Natural killer cell (primary cell): Measurements from ENCODE around the gene IFNA7. TPM values are rescaled to one million over a fixed set of nuclear protein-coding genes. Genes with fewer than 3 reads are reported as not detected.
"Not testable (repeated sequence)": the region's sequence is repeated elsewhere in the genome, so short reads cannot be mapped to it uniquely, and the experiment has no call there.

ENCODE experiments used
- ATAC-seq, 3 donors: fragments of 150-1000 bp in 2 of 3; fragments of 200-7000 bp in 1 of 3; cut with Tn5 transposase; 1 replicate in 1 of 3; 2 replicates in 2 of 3; pipeline ENCODE4 v1.10.0; 2021; ENCODE audit warnings: mild to moderate bottlenecking in 2 of 3, moderate library complexity in 2 of 3
- DNase-seq, 2 donors: peaks; one replicate each; pipeline versions ENCODE4 v3.0.0 to v3.0.0-alpha.2; 2013 to 2021; ENCODE audit warnings: mixed read lengths in 1 of 2
- H3K27ac ChIP-seq: one replicate; pipeline ENCODE4 v1.5.1; 2013; ENCODE audit warnings: mild to moderate bottlenecking, low read length
- H3K27me3 ChIP-seq: one replicate; pipeline ENCODE4 v1.6.1; 2013; ENCODE audit warnings: low read length; ENCODE audit not compliant: control insufficient read depth, insufficient read depth
- H3K36me3 ChIP-seq: one replicate; pipeline ENCODE4 v1.6.1; 2013; ENCODE audit warnings: low read length; ENCODE audit not compliant: control insufficient read depth, insufficient read depth
- H3K4me1 ChIP-seq: one replicate; pipeline ENCODE4 v1.6.1; 2013; ENCODE audit warnings: low read length; ENCODE audit not compliant: control insufficient read depth, insufficient read depth
- H3K4me3 ChIP-seq: one replicate; pipeline ENCODE4 v1.5.1; 2013; ENCODE audit warnings: low read length
- H3K9me3 ChIP-seq: one replicate; pipeline ENCODE4 v1.6.1; 2013; ENCODE audit warnings: low read length; ENCODE audit not compliant: control insufficient read depth, insufficient read depth
- H3K27ac Mint-ChIP-seq, 2 donors: one replicate each; pipeline ENCODE4 v1.8.0; 2022; ENCODE audit warnings: mild to moderate bottlenecking in 2 of 2, mixed read lengths in 2 of 2, moderate library complexity in 1 of 2
- H3K27me3 Mint-ChIP-seq, 2 donors: one replicate each; pipeline ENCODE4 v1.8.0; 2022; ENCODE audit warnings: low read depth in 2 of 2, mixed read lengths in 2 of 2
- H3K36me3 Mint-ChIP-seq: one replicate; pipeline ENCODE4 v1.8.0; 2022; ENCODE audit warnings: mixed read lengths
- H3K4me1 Mint-ChIP-seq, 2 donors: one replicate each; pipeline ENCODE4 v1.8.0; 2022; ENCODE audit warnings: mixed read lengths in 2 of 2
- H3K4me3 Mint-ChIP-seq: one replicate; pipeline ENCODE4 v1.8.0; 2022; ENCODE audit warnings: mild to moderate bottlenecking, moderate library complexity, mixed read lengths
- H3K9me3 Mint-ChIP-seq, 2 donors: one replicate each; pipeline ENCODE4 v1.8.0; 2022; ENCODE audit warnings: mixed read lengths in 2 of 2
- WGBS: methylation state at CpG from one replicate; pipeline ENCODE4 v1.1.7; 2013; ENCODE audit warnings: missing lambda C conversion rate; ENCODE audit not compliant: insufficient coverage; 5-methylcytosine and 5-hydroxymethylcytosine counted together
- intact Hi-C: fragments of 100-400 bp; cut with micrococcal nuclease; formaldehyde crosslinking; loops from one replicate; pipeline ENCODE4 v1.14.2; 2022
- total RNA-seq, 4 donors: library from RNA; stranded (reverse); fragments of 120-200 nt in 1 of 4; gene quantifications; one replicate each; pipeline versions ENCODE4 v1.2.3 to v1.2.4, GENCODE V29; 2013 to 2022
- TF ChIP-seq, protein P1 (sequence below): fragments of 200-600 bp; IDR thresholded peaks from one replicate; pipeline ENCODE4 v1.8.0; 2022; ENCODE audit warnings: antibody characterized with exemption

IFNA7 gene
- total RNA-seq, 3 donors from 2014 or later (not counting 1 experiment from before 2014, with no cell fraction given) = not detected

GRCh38 chr9:21171351-21171750 is 30.7 kb downstream of the IFNA7 start:
- H3K36me3 ChIP-seq = no peaks in the 10 kb centered on the region
- Mint-ChIP-seq H3K27ac (no peak overlapping the region), H3K27me3 (peaks cover 0 to 17% of the 10 kb centered on the region in 2 donors), H3K4me3 (no peak overlapping the region), H3K36me3 (peaks cover 7% of the 10 kb centered on the region), H3K9me3 (no peaks in the 10 kb centered on the region), H3K4me1 (no peaks in the 10 kb centered on the region)
- no peaks in the 10 kb centered on the region for H3K4me1 ChIP-seq
- DNase-seq (no peak), ATAC-seq (no peak)
- H3K27ac ChIP-seq = no peak overlapping the region
- 100% methylated on average over 1 of the region's 1 CpG for WGBS
- no peaks in the 10 kb centered on the region for H3K9me3 ChIP-seq
- TF ChIP-seq, protein P1, sequence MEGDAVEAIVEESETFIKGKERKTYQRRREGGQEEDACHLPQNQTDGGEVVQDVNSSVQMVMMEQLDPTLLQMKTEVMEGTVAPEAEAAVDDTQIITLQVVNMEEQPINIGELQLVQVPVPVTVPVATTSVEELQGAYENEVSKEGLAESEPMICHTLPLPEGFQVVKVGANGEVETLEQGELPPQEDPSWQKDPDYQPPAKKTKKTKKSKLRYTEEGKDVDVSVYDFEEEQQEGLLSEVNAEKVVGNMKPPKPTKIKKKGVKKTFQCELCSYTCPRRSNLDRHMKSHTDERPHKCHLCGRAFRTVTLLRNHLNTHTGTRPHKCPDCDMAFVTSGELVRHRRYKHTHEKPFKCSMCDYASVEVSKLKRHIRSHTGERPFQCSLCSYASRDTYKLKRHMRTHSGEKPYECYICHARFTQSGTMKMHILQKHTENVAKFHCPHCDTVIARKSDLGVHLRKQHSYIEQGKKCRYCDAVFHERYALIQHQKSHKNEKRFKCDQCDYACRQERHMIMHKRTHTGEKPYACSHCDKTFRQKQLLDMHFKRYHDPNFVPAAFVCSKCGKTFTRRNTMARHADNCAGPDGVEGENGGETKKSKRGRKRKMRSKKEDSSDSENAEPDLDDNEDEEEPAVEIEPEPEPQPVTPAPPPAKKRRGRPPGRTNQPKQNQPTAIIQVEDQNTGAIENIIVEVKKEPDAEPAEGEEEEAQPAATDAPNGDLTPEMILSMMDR = no peak
- intact Hi-C loops = no loop called here
- no peaks in the 10 kb centered on the region for H3K27me3 ChIP-seq
- no peak overlapping the region for H3K4me3 ChIP-seq

DNA sequence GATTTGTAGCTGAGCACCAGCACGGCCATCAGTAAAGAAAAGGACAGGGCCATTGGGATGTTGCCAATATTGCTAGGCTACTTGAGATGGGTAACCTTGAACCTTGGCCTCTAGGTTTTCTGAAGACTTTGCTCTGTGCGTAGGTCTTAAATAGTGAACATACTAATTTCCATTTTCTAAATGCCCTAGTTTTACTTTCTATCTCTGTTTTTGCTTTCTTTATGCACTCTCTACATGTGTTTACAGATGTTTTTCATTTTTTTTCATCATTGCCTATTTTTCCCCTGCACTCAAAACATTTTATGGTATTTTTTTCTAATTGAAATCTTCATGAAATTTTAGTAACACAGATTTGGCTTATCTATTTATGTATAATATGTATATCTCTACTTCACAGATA is 35.4 kb downstream of the IFNA7 start, which contains the start of gene IFNA21:
IFNA21 (minus strand) TSS at position 101 of the 400 bp plus-strand sequence; CDS start at position 53, 48 bp downstream.
- WGBS = 100% methylated on average over 1 of the region's 2 CpGs
- not testable (repeated sequence) for H3K27ac ChIP-seq

GRCh38 chr9:21165516-21165915 is 36.5 kb downstream of the IFNA7 start:
- Mint-ChIP-seq H3K36me3 (peaks cover 7% of the 10 kb centered on the region), H3K4me3 (no peak overlapping the region), H3K4me1 (peaks cover 31 to 40% of the 10 kb centered on the region in 2 donors), H3K9me3 (no peaks in the 10 kb centered on the region), H3K27ac (no peak overlapping the region), H3K27me3 (peaks cover 0 to 11% of the 10 kb centered on the region in 2 donors)
- TF ChIP-seq, protein P1 = no peak
- WGBS = 100% methylated on average over 1 of the region's 1 CpG
- H3K9me3 ChIP-seq = no peaks in the 10 kb centered on the region
- ATAC-seq = no peak
- peaks cover 4% of the 10 kb centered on the region for H3K4me1 ChIP-seq
- H3K36me3 ChIP-seq = no peaks in the 10 kb centered on the region
- no peak for DNase-seq
- intact Hi-C loops = no loop called here
- H3K27me3 ChIP-seq = no peaks in the 10 kb centered on the region
- H3K4me3 ChIP-seq = no peak overlapping the region
- no peak overlapping the region for H3K27ac ChIP-seq

More for the DNA sequence above, 35.4 kb downstream of the IFNA7 start, which contains the start of gene IFNA21:
- H3K4me3 Mint-ChIP-seq, H3K4me3 ChIP-seq, H3K36me3 ChIP-seq, H3K27ac Mint-ChIP-seq, H3K9me3 ChIP-seq, DNase-seq, H3K27me3 ChIP-seq, H3K9me3 Mint-ChIP-seq, H3K36me3 Mint-ChIP-seq, intact Hi-C loops, ATAC-seq, H3K4me1 ChIP-seq: not testable (repeated sequence)
- H3K27me3 Mint-ChIP-seq = peaks cover 0 to 17% of the 10 kb centered on the region in 2 donors
- H3K4me1 Mint-ChIP-seq = peaks cover 20 to 29% of the 10 kb centered on the region in 2 donors

DNA sequence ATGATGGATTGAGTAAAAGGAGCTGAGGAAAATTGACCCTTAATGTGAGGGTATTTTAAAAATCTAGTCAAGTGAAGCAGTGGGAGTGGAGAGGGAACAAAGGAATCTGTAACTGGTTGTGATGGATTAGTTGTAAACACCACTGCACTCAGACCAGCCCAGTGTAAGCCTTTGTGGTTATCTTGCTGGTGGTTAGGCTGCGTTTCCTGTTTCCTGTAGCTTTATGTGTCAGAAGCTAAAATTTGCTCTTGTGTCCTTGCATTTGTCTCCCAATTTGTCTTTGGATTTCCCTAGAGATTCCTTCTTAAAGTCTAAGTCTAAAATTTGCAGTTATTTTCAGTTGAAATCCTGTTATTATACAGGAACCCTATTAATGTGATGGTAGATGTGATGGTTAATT is 41.8 kb downstream of the IFNA7 start:
- DNase-seq = peak; percentile 33 to 64
- WGBS = 0% methylated on average over 1 of the region's 1 CpG
- H3K4me1 Mint-ChIP-seq = peaks cover 49 to 53% of the 10 kb centered on the region in 2 donors
- peak; percentile 79 to 99 (median 82) for ATAC-seq
- intact Hi-C loops = no loop called here
- Histone ChIP-seq H3K36me3 (no peaks in the 10 kb centered on the region), H3K27ac (no peak overlapping the region), H3K27me3 (no peaks in the 10 kb centered on the region), H3K4me1 (peaks cover 4% of the 10 kb centered on the region), H3K4me3 (no peak overlapping the region), H3K9me3 (no peaks in the 10 kb centered on the region)
- peaks cover 0 to 6% of the 10 kb centered on the region in 2 donors for H3K9me3 Mint-ChIP-seq
- H3K27me3 Mint-ChIP-seq = no peaks in the 10 kb centered on the region
- TF ChIP-seq, protein P1 = no peak
- H3K27ac Mint-ChIP-seq = peak overlapping the region; percentile 57 to 83
- H3K36me3 Mint-ChIP-seq = no peaks in the 10 kb centered on the region
- H3K4me3 Mint-ChIP-seq = peak overlapping the region; percentile 82
